HCT116 (cell line): ENCODE results near the gene IRX2. TPM values are rescaled to one million over a fixed set of nuclear protein-coding genes. Genes with fewer than 3 reads are reported as not detected.

Experiments
- ATAC-seq: fragments of 200-7000 bp; cut with Tn5 transposase; 2 replicates; pipeline ENCODE4 v1.9.1; 2020; ENCODE audit warnings: mild to moderate bottlenecking, moderate library complexity
- BruUV-seq: library from RNA; stranded (reverse); fragments of 400-500 nt; replicated peaks from 2 replicates; lab custom pipeline; 2021; lab: Mats Ljungman, UMichigan
- CTCF ChIA-PET: fragments of 300-600 bp; sonication (Branson Sonifier 250); formaldehyde crosslinking; loops from one replicate; lab custom pipeline; 2021; ENCODE audit warnings: antibody characterized with exemption; lab: Charles Lee
- POLR2A ChIA-PET: fragments of 300-600, 350-600 bp; sonication (Branson Sonifier 250); formaldehyde crosslinking; loops from one replicate; lab custom pipeline; 2021; ENCODE audit warnings: antibody characterized with exemption; lab: Charles Lee
- RAD21 ChIA-PET, 2 experiments: fragments of 300-600 bp; sonication (Branson Sonifier 250); formaldehyde crosslinking; loops; one replicate each; lab custom pipeline; 2023; ENCODE audit warnings: low total read pairs in 2 of 2; ENCODE audit not compliant: uncharacterized antibody in 2 of 2, unreplicated experiment in 2 of 2, low non-redundant PET in 1 of 2; lab: Charles Lee
- DNase-seq: peaks from one replicate; pipeline ENCODE4 v3.0.0-alpha.2; 2010; ENCODE audit warnings: low read depth, low spot score
- H2AFZ ChIP-seq: fragments of 200-600 bp; shearing (Covaris generic), sonication (generic); 2 replicates; pipeline ENCODE4 v1.6.1; 2017; ENCODE audit warnings: low read depth, mixed run types, mixed read lengths, antibody characterized with exemption, low read length; ENCODE audit not compliant: poor library complexity, severe bottlenecking
- H3K27ac ChIP-seq: 2 replicates; pipeline ENCODE4 v1.5.1; 2012; ENCODE audit warnings: low read depth, low read length
- H3K27me3 ChIP-seq: fragments of 200-600 bp; sonication (generic); 2 replicates; pipeline ENCODE4 v1.6.1; 2016; ENCODE audit warnings: mixed run types, low read length, mixed read lengths; ENCODE audit not compliant: insufficient read depth
- H3K36me3 ChIP-seq, 2 experiments: fragments of 200-500 bp in 1 of 2; fragments of 200-600 bp in 1 of 2; sonication (Bioruptor generic) in 1 of 2; sonication (generic) in 1 of 2; 2 replicates each; pipeline versions ENCODE4 v1.5.1 to v1.6.1; 2014 to 2016; ENCODE audit warnings: low read length in 2 of 2, inconsistent platforms in 1 of 2, mixed read lengths in 1 of 2, mixed run types in 1 of 2; ENCODE audit not compliant: insufficient read depth in 2 of 2, control insufficient read depth in 1 of 2
- H3K4me1 ChIP-seq, 2 experiments: fragments of 200-600 bp in 1 of 2; sonication (generic) in 1 of 2; 2 replicates each; pipeline versions ENCODE4 v1.5.1 to v1.6.1; 2012 to 2017; ENCODE audit warnings: low read length in 2 of 2, inconsistent platforms in 1 of 2, mild to moderate bottlenecking in 1 of 2, mixed read lengths in 1 of 2, mixed run types in 1 of 2, moderate library complexity in 1 of 2; ENCODE audit not compliant: insufficient read depth in 2 of 2, control insufficient read depth in 1 of 2
- H3K4me2 ChIP-seq: fragments of 200-600 bp; sonication (generic); 2 replicates; pipeline ENCODE4 v1.6.1; 2017; ENCODE audit warnings: mixed run types, low read length, mixed read lengths
- H3K4me3 ChIP-seq, 2 experiments: fragments of 200-600 bp in 1 of 2; sonication (generic) in 1 of 2; replicated peaks in 1 of 2; 2 replicates each; pipeline ENCODE4 v1.5.1; 2011 to 2016; ENCODE audit warnings: low read length in 2 of 2, control low read depth in 1 of 2, low read depth in 1 of 2, mild to moderate bottlenecking in 1 of 2, mixed read lengths in 1 of 2, mixed run types in 1 of 2
- H3K79me2 ChIP-seq: fragments of 200-600 bp; sonication (generic); 2 replicates; pipeline ENCODE4 v1.6.1; 2017; ENCODE audit warnings: mild to moderate bottlenecking, mixed run types, low read length, moderate library complexity, mixed read lengths; ENCODE audit not compliant: insufficient read depth
- H3K9ac ChIP-seq: fragments of 200-600 bp; sonication (generic); 2 replicates; pipeline ENCODE4 v1.6.1; 2016; ENCODE audit warnings: low read length, mixed read lengths
- H3K9me2 ChIP-seq: fragments of 200-600 bp; sonication (generic), shearing (Covaris generic); 2 replicates; pipeline ENCODE4 v1.6.1; 2017; ENCODE audit warnings: mixed run types, mild to moderate bottlenecking, moderate library complexity; ENCODE audit not compliant: insufficient read depth
- H3K9me3 ChIP-seq, 2 experiments: fragments of 200-500 bp in 1 of 2; fragments of 200-600 bp in 1 of 2; sonication (Bioruptor generic) in 1 of 2; sonication (generic) in 1 of 2; 2 replicates each; pipeline ENCODE4 v1.6.1; 2014 to 2017; ENCODE audit warnings: low read length in 2 of 2, mixed read lengths in 2 of 2, inconsistent platforms in 1 of 2, low read depth in 1 of 2, mild to moderate bottlenecking in 1 of 2, mixed run types in 1 of 2, moderate library complexity in 1 of 2; ENCODE audit not compliant: control insufficient read depth in 1 of 2, insufficient read depth in 1 of 2
- H4K20me1 ChIP-seq: fragments of 200-600 bp; sonication (generic), shearing (Covaris generic); 2 replicates; pipeline ENCODE4 v1.6.1; 2017; ENCODE audit warnings: mixed run types, mild to moderate bottlenecking, moderate library complexity; ENCODE audit not compliant: insufficient read depth
- ATF3 ChIP-seq: IDR thresholded peaks from 2 replicates; pipeline ENCODE4 v1.6.1; 2012
- CBX3 ChIP-seq: IDR thresholded peaks from 2 replicates; pipeline ENCODE4 v1.6.1; 2012; ENCODE audit warnings: low read depth
- CEBPB ChIP-seq: IDR thresholded peaks from 2 replicates; pipeline ENCODE4 v1.6.1; 2012; ENCODE audit warnings: low read depth
- ELF1 ChIP-seq: IDR thresholded peaks from 2 replicates; pipeline ENCODE4 v1.6.1; 2012; ENCODE audit warnings: low read depth, borderline replicate concordance
- EZH2 ChIP-seq: fragments of 200-600 bp; sonication (generic); IDR thresholded peaks from 2 replicates; pipeline ENCODE4 v1.6.1; 2017; ENCODE audit warnings: antibody characterized with exemption, mixed run types
- EZH2phosphoT487 ChIP-seq: fragments of 200-600 bp; IDR thresholded peaks from 2 replicates; pipeline ENCODE4 v1.6.1; 2018; ENCODE audit warnings: antibody characterized with exemption, borderline replicate concordance
- FOSL1 ChIP-seq: IDR thresholded peaks from 2 replicates; pipeline ENCODE4 v1.6.1; 2012; ENCODE audit warnings: low read depth
- JUND ChIP-seq: IDR thresholded peaks from 2 replicates; pipeline ENCODE4 v1.6.1; 2012
- MAX ChIP-seq: IDR thresholded peaks from 2 replicates; pipeline ENCODE4 v1.6.1; 2012
- POLR2A ChIP-seq: IDR thresholded peaks from 2 replicates; pipeline ENCODE4 v1.7.0; 2011; ENCODE audit warnings: borderline replicate concordance; ENCODE audit not compliant: insufficient read depth, insufficient read length; ENCODE audit errors: extremely low read depth
- REST ChIP-seq: IDR thresholded peaks from 2 replicates; pipeline ENCODE4 v1.6.1; 2012; ENCODE audit warnings: low read depth
- YY1 ChIP-seq: IDR thresholded peaks from 2 replicates; pipeline ENCODE4 v1.6.1; 2011; ENCODE audit warnings: low read length, low read depth, moderate library complexity, mild to moderate bottlenecking; ENCODE audit not compliant: insufficient replicate concordance; ENCODE audit errors: extremely low read depth
- ZBTB33 ChIP-seq: IDR thresholded peaks from 2 replicates; pipeline ENCODE4 v1.6.1; 2011; ENCODE audit warnings: mild to moderate bottlenecking, low read length, moderate library complexity; ENCODE audit not compliant: insufficient replicate concordance; ENCODE audit errors: extremely low read depth
- ZFX ChIP-seq: fragments of 450-650 bp; IDR thresholded peaks from 2 replicates; pipeline ENCODE4 v1.6.1; 2017
- ZNF274 ChIP-seq: fragments of 200-500 bp; sonication (Bioruptor generic); IDR thresholded peaks from 2 replicates; pipeline ENCODE4 v1.6.1; 2014; ENCODE audit warnings: mild to moderate bottlenecking, low read depth, low read length, inconsistent platforms
- intact Hi-C: fragments of 100-400 bp; cut with micrococcal nuclease; formaldehyde crosslinking; loops from 2 replicates; pipeline ENCODE4 v1.10.0; 2022
- total RNA-seq: library from RNA; stranded (reverse); gene quantifications from one replicate; pipeline ENCODE4 v1.2.1, GENCODE V29; 2021; ENCODE audit not compliant: unreplicated experiment

The IRX2 gene
- total RNA-seq, 1 experiment from 2014 or later = not detected

GRCh38 chr5:2732850-2733249, 18.6 kb downstream of the IRX2 start:
- TF ChIP-seq EZH2phosphoT487 = no peak
- no peak for TF ChIP-seq ZFX
- no peak for TF ChIP-seq FOSL1
- TF ChIP-seq EZH2 = no peak
- TF ChIP-seq ZNF274 = no peak
- no peak for TF ChIP-seq MAX
- no peak for TF ChIP-seq ELF1
- TF ChIP-seq CBX3 = no peak
- TF ChIP-seq YY1 = no peak
- Histone ChIP-seq H3K9me3 (peaks cover 0 to 26% of the 10 kb centered on the region in 2 experiments; a peak in 2 of 4 replicates), H3K79me2 (no peaks in the 10 kb centered on the region), H3K36me3 (no peaks in the 10 kb centered on the region), H3K4me2 (no peak overlapping the region), H3K9me2 (no peaks in the 10 kb centered on the region), H3K27me3 (no peaks in the 10 kb centered on the region), H3K9ac (no peak overlapping the region), H3K27ac (no peak overlapping the region), H3K4me1 (no peaks in the 10 kb centered on the region), H4K20me1 (no peaks in the 10 kb centered on the region), H2AFZ (no peak overlapping the region), H3K4me3 (no peak overlapping the region)
- no TSS peak for BruUV-seq
- RAD21 ChIA-PET = no interaction called here
- CTCF ChIA-PET = no interaction called here
- ATAC-seq = no peak
- intact Hi-C loops = no loop called here
- POLR2A ChIA-PET = no interaction called here
- no peak for DNase-seq

- H3K27me3 ChIP-seq = no peaks in the 10 kb centered on the region
- no peak overlapping the region for H3K9ac ChIP-seq
- no TSS peak for BruUV-seq
- CTCF ChIA-PET = no interaction called here
- intact Hi-C loops = no loop called here
- peaks cover 0 to 28% of the 10 kb centered on the region in 2 experiments; a peak in 2 of 4 replicates for H3K9me3 ChIP-seq
- H3K4me1 ChIP-seq = no peaks in the 10 kb centered on the region
- H3K27ac ChIP-seq = no peak overlapping the region
- no peaks in the 10 kb centered on the region for H4K20me1 ChIP-seq
- POLR2A ChIA-PET = no interaction called here
- RAD21 ChIA-PET = no interaction called here
- H3K9me2 ChIP-seq = no peaks in the 10 kb centered on the region
- H3K79me2 ChIP-seq = no peaks in the 10 kb centered on the region
- H3K4me3 ChIP-seq = no peak overlapping the region
- no peak overlapping the region for H3K4me2 ChIP-seq
- no peaks in the 10 kb centered on the region for H3K36me3 ChIP-seq
- no peak for ATAC-seq
- no peak for DNase-seq
- no peak overlapping the region for H2AFZ ChIP-seq
- no peak for TF ChIP-seq JUND
- no peak for TF ChIP-seq ZNF274
- TF ChIP-seq ZBTB33 = no peak
- TF ChIP-seq REST = no peak
- no peak for TF ChIP-seq EZH2
- TF ChIP-seq EZH2phosphoT487 = no peak
- TF ChIP-seq ATF3 = no peak
- TF ChIP-seq ZFX = no peak
- TF ChIP-seq CEBPB = no peak
- no peak for TF ChIP-seq POLR2A
Observed at GRCh38 chr5:2732004-2732403, 19.5 kb downstream of the IRX2 start.
